ENCODE data around the gene SLC34A3.

Gene SLC34A3

DNA sequence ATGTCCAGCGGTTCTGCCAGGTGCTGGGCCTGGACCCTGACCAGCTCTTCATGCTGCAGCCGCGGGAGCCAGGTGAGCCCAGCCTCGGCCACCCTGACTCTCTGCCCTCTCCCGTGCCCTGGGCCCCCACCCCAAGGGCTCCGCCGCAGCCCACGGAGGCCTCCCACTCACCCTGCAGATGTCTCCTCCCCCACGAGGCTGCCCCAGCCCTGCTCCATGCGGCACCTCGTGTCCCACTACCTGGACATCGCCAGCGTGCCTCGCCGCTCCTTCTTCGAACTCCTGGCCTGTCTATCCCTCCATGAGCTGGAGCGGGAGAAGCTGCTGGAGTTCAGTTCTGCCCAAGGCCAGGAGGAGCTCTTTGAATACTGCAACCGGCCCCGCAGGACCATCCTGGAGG, 16.1 kb upstream of the SLC34A3 start:
- TF ChIP-seq FOXM1 (IDR thresholded peaks at IDR 0.05; ENCODE audit: borderline replicate concordance, low read depth), result no peak
- no peak for TF ChIP-seq TAF1 (IDR thresholded peaks at IDR 0.05; ENCODE audit: low read depth)
- TF ChIP-seq, protein P1, sequence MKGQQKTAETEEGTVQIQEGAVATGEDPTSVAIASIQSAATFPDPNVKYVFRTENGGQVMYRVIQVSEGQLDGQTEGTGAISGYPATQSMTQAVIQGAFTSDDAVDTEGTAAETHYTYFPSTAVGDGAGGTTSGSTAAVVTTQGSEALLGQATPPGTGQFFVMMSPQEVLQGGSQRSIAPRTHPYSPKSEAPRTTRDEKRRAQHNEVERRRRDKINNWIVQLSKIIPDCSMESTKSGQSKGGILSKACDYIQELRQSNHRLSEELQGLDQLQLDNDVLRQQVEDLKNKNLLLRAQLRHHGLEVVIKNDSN (IDR thresholded peaks at IDR 0.05), result no peak
- TF ChIP-seq EP300 (IDR thresholded peaks at IDR 0.05; ENCODE audit: borderline replicate concordance), result no peak
- no peak for TF ChIP-seq TEAD4 (IDR thresholded peaks at IDR 0.05)
- no peak for TF ChIP-seq ZBTB7A (IDR thresholded peaks at IDR 0.05; ENCODE audit: low read depth)
- TF ChIP-seq EGR1 (IDR thresholded peaks at IDR 0.05), result no peak
- TF ChIP-seq, protein P2, sequence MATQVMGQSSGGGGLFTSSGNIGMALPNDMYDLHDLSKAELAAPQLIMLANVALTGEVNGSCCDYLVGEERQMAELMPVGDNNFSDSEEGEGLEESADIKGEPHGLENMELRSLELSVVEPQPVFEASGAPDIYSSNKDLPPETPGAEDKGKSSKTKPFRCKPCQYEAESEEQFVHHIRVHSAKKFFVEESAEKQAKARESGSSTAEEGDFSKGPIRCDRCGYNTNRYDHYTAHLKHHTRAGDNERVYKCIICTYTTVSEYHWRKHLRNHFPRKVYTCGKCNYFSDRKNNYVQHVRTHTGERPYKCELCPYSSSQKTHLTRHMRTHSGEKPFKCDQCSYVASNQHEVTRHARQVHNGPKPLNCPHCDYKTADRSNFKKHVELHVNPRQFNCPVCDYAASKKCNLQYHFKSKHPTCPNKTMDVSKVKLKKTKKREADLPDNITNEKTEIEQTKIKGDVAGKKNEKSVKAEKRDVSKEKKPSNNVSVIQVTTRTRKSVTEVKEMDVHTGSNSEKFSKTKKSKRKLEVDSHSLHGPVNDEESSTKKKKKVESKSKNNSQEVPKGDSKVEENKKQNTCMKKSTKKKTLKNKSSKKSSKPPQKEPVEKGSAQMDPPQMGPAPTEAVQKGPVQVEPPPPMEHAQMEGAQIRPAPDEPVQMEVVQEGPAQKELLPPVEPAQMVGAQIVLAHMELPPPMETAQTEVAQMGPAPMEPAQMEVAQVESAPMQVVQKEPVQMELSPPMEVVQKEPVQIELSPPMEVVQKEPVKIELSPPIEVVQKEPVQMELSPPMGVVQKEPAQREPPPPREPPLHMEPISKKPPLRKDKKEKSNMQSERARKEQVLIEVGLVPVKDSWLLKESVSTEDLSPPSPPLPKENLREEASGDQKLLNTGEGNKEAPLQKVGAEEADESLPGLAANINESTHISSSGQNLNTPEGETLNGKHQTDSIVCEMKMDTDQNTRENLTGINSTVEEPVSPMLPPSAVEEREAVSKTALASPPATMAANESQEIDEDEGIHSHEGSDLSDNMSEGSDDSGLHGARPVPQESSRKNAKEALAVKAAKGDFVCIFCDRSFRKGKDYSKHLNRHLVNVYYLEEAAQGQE (IDR thresholded peaks at IDR 0.05; ENCODE audit: low read depth), result no peak
- no peak for TF ChIP-seq CEBPB (IDR thresholded peaks at IDR 0.05)
- TF ChIP-seq, protein P3, sequence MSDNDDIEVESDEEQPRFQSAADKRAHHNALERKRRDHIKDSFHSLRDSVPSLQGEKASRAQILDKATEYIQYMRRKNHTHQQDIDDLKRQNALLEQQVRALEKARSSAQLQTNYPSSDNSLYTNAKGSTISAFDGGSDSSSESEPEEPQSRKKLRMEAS (IDR thresholded peaks at IDR 0.05), result no peak
- TF ChIP-seq CREB1 (IDR thresholded peaks at IDR 0.05; ENCODE audit: low read depth), result no peak
- no peak for TF ChIP-seq NFIC (IDR thresholded peaks at IDR 0.05)
- TF ChIP-seq TCF12 (IDR thresholded peaks at IDR 0.05; ENCODE audit: low read depth), result no peak

DNA sequence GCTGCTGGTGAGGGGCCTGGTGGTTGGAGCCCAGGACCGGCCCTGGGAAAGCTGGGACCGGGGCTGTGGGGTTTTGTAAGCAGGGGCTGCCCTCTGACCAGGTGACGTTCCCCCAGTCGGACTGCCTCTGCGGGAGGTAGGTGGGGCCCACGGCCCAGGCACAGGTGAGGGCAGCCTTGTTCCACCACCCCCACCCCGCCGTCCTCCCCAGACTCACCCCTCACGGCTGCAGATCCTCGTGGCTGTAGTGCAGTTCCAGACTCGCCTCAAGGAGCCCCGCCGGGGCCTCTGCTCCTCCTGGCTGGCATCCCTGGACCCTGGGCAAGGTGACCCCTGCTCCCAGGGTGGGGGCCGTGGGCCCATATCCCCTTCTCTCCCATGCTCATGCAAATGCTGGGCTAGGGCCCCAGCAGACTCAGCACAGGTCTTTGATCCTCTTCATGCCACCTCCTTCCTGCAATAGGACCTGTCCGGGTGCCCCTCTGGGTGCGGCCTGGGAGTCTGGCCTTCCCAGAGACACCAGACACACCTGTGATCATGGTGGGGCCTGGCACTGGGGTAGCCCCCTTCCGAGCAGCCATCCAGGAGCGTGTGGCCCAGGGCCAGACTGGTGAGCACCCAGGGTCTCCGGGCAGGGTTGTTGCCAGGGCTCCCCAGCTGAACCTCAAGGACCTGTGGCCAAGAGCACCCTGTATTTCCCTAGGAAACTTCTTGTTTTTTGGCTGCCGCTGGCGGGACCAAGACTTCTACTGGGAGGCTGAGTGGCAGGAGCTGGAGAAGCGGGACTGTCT, 15.3 kb upstream of the SLC34A3 start:
- TF ChIP-seq TCF12 (IDR thresholded peaks at IDR 0.05; ENCODE audit: low read depth) (no peak), ZBTB7A (IDR thresholded peaks at IDR 0.05; ENCODE audit: low read depth) (no peak), YY1 (IDR thresholded peaks at IDR 0.05; ENCODE audit: low read depth) (no peak), FOXM1 (IDR thresholded peaks at IDR 0.05; ENCODE audit: borderline replicate concordance, low read depth) (no peak), RAD21 (IDR thresholded peaks at IDR 0.05; ENCODE audit: low read depth) (no peak), NFIC (IDR thresholded peaks at IDR 0.05) (no peak), CEBPB (IDR thresholded peaks at IDR 0.05) (no peak)

DNA sequence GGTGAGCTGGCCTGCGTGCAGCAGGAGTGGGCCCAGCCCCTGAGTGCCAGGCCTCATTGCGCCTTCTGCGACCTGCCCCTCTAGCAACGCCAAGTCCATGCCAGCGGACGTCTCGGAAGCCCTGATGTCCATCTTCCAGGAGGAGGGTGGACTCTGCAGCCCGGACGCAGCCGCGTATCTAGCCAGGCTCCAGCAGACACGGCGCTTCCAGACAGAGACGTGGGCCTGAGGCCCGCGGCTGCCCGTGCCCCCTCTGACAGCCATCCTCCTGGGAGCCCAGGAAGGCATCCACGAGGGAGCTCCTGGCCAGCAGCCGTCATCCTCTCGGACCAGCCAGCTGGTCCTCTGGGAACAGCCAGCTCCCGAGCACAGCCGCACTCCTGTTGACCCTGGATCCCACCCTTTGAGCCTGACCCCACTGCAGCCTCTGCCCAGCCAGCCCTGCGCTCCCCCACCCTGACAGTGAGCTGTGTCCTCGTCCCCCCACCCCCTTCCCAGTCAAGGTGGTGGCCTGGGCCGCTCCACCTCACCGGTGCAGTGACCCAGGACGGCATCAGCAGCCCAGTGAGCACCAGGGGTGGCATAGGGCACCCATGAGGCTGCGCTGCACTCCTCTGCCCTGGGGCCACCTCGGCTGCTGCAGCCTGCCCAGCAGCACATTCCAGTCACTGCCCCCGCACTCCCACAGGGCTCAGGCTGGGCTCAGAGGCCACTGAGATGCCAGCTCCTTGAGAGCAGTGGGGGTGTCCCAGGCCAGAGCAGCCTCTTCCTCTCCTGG, 14.3 kb upstream of the SLC34A3 start:
- no peak for TF ChIP-seq TAF1 (IDR thresholded peaks at IDR 0.05; ENCODE audit: low read depth)

DNA sequence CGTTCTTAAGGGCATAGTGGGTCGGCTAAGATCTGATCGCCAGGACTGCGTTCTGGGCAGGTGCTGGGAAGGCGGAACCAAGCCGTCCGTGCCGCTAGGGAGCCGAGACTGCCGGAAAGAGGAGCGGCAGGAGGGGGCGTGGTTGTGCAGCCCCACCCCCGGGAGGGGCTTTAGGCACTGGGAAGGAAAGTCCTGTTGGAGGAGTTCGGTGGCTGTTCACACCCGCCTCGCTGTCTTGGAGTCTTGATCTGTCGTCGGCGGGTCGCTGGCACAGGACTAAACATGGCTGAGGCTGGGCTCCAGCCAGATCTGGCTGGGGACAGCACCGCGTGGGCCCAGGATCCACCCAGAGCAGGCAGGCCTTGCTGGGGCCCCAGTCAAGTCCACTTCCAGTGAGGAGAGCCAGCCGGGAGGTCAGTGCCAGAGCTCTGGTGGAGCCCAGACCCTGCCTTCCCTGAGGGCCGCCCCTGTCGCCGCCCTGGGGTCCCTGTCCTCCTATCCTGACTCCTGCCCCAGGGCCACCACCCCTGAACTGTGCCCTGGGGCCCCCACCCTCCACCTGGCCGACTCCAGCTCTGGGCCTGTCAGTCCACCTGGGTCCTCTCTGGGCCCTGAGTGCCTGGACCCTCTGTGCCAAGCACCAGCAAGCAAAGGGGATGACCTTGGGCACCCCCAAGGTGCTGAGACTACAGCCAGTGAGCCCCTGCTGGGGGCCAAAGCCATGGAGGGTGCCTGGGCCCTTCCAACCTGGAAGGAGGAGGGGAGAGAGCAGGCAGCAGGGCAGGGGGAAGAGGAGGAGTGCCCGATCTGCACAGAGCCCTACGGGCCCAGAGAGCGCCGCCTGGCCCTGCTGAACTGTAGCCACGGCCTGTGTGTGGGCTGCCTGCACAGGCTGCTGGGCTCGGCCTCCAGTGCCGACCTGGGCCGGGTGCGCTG, 13.2 kb upstream of the SLC34A3 start:
- TF ChIP-seq CEBPB (IDR thresholded peaks at IDR 0.05), result no peak
- TF ChIP-seq RAD21 (IDR thresholded peaks at IDR 0.05; ENCODE audit: low read depth), result peak; percentile 9; the same call in 1 of the 2 replicates
- TF ChIP-seq, protein P2 (IDR thresholded peaks at IDR 0.05; ENCODE audit: low read depth), result no peak
- no peak for TF ChIP-seq NFIC (IDR thresholded peaks at IDR 0.05)
- TF ChIP-seq, protein P3 (IDR thresholded peaks at IDR 0.05), result peak; percentile 66
- TF ChIP-seq ZBTB7A (IDR thresholded peaks at IDR 0.05; ENCODE audit: low read depth), result 0 out of 2 replicates have a peak, but pooled peaks have one; percentile 44

DNA sequence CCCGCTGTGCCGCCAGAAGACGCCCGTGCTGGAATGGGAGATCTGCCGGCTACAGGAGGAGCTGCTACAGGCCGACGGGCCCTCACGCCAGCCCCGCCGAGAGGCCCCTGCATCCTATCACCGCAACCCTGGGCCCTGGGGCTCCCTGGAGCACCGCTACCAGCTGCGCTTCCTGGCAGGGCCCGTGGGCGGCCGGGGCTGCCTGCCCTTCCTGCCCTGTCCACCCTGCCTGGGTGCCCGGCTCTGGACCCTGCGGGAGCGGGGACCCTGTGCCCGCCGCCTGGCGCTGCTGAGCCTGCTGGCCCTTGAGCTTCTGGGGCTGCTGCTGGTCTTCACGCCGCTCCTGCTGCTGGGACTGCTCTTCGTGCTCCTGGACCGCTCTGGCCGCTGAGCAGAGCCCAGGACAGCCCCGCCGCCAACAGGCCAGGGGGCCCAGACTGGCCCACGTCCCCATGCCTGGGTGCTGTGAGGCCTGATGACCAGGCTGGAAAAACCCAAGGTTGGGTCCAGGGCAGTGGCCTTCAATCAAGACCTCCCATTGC, 12.4 kb upstream of the SLC34A3 start:
- TF ChIP-seq CEBPB (IDR thresholded peaks at IDR 0.05) (no peak), TAF1 (IDR thresholded peaks at IDR 0.05; ENCODE audit: low read depth) (no peak), NFIC (IDR thresholded peaks at IDR 0.05) (no peak), FOXM1 (IDR thresholded peaks at IDR 0.05; ENCODE audit: borderline replicate concordance, low read depth) (no peak), YY1 (IDR thresholded peaks at IDR 0.05; ENCODE audit: low read depth) (no peak), ZBTB7A (IDR thresholded peaks at IDR 0.05; ENCODE audit: low read depth) (no peak), TEAD4 (IDR thresholded peaks at IDR 0.05) (no peak)
- TF ChIP-seq, protein P3 (IDR thresholded peaks at IDR 0.05), result no peak
- TF ChIP-seq, protein P1 (IDR thresholded peaks at IDR 0.05), result no peak
